NCI-H2081 (cell line): Measurements from ENCODE around the gene TMEM117.
A peak's percentile ranks its signal among the peaks of the same experiment; 100 is the strongest.

Experiments
- DNase-seq, 2 experiments: peaks; one replicate each; lab custom pipeline; 2025; lab: John Stamatoyannopoulos, UW

TMEM117 gene

DNA sequence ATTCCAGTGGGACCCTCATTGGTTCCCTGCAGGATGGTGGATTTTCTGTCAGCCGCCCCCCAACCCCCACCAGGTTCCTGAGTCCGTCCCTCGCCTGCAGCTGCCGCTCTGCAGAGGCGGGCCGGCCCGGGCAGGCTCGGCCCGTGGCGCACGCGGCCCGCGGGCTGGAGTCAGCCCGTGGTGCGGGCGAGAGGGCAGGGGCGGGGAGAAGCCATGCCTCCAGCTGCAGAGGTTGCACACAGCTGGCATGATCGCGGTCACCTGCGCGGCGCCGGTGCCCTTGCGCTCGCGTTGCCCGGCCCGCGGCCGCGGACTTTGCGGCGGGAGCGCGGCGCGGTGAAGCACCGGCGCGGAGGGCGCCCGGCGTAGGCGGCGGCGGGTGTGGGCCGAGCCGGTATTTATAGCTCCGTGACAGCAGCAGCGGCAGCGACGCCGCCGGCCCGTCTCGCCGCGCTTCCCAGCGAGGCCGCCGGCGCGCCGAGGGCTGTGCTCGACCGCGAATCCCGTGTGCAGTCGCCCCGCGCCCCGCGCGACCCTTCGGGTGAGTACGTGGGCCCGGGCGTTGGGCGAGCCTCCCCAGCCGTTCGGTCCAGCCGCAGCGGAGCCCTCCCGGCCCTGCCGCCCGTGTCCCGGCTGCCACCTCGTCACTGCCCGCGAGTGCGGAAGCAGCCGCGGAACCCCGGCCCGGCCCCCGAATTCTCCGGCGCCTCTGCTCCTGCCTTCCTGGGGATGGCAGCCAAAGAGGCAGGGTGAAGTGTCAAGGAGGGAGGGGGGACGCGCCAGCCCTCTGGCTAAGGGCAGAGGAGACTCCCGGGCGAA, at the start of gene TMEM117:
Gene TMEM117, plus strand, starts transcription at position 426 of the 819 bp plus-strand sequence.
- peak; percentile 40 to 68 for DNase-seq

GRCh38 chr12:43786899-43787693, 48.8 kb upstream of the TMEM117 start:
- DNase-seq, result no peak

- DNase-seq, result peak in 1 of 2 experiments; percentile 18
Measured at GRCh38 chr12:43789941-43790340, 45.9 kb upstream of the TMEM117 start.

GRCh38 chr12:43795716-43796280, 40.1 kb upstream of the TMEM117 start:
- DNase-seq, result no peak

DNA sequence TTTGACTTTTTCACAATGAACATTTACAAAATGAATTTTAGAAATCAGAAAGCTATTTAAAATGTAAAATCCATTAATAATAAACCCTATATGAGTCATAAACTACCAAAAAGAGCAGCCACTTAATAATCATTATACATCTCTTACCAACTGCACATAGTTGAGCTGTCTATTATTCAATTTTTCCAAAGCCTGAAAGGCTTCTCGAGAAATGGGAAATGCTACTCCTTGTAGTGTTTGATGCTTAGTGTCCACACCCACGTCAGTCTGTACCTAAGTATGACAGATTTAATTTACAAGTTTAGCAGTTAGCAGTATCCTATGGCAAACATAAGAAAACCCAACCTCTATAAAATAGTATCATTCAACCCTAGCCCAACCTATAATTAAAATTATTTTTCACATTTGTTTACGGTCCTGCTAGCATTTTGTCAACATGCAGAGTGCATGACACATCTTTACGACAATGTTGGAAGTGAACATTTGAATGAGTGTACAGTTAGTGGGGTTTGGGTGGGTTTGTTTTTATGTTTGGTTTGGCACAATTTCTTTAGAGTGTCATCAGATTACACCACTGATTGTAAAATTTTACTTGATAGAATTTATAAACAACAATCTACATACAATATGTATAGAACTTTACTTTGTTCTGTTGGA, 38.2 kb upstream of the TMEM117 start:
- DNase-seq, result no peak

DNA sequence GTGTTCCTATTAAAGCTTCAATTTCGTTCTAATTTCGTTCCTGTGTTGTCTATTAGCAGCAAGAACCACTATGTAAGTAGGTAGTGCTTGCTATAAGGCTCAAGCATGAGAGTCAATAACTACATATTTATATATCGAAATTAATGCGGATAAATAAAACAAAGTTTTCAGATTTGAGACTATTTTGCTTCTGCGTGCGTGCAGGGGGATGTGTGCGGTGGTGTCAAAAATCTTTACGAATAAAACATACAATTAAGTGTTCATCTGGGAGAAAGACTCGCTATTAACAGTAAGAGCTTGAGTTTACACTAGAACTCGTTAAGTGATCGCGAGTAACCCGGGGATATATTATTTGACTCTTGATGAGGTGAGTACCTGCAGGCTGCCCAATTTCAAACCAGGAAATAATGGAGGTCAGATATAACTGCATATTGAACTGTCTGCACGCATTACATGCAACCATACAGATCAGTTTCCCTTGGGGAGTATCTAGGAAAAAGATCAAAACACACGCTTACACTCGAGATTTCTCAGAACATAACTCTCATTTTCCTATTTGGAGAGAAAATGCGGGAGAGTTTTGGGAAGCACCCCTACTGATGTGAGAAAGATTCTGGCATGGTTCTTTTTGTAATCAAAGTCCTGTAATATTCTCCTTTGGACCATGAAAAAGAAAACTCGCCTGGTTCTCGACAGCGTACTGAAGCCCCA, 30.6 kb upstream of the TMEM117 start:
- DNase-seq, result peak in 1 of 2 experiments; percentile 30

DNA sequence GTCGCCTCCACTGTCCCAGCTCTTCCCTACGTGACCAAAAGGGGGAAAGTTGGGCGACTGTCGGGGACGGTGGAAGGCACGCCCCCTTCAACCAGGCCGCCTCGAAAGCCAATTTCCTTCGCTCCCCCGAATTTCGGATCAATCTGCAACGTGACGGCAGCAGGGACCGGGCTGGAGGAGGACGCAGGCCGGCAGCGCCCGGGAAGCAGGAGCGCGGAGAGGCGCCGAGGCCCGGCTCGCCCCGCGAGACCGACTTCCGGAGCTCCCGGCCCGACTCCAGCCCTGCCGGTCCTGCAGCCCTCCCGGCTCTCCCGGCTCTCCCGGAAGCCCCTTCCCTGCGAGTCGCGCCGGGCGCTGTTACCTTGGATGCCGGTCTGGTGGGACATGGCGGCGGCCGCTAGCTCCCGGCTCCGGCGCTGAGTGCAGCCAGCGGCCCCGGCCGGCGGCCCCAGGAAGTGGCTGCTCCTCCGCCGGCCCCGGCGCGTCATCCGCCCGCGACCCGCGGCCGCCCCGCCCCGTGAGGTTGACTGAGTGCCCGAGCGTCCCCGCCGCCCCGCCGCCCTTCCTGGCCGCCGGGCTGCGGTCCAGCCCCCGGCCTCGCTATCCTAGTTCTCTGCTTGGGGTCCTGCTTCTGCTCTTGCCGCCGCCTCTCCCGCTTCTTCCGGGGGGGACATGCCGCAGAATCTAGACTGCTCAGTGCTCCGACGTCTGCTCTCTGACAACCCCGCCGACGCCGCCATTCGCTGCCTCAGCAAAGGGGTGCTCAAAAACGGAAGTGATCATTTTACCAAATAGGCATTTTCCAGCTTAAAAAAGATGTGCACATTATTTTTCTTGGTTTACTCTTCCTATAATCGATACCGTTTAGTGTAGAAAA, 29.8 kb upstream of the TMEM117 start, which contains the start of gene TWF1:
Gene TWF1, minus strand, starts transcription at position 458 of the 877 bp plus-strand sequence. Its CDS starts 72 bp downstream, at position 386.
- DNase-seq, result peak; percentile 76 to 87

GRCh38 chr12:43806737-43807072, 29.2 kb upstream of the TMEM117 start:
- DNase-seq, result no peak

GRCh38 chr12:43807386-43807785, 28.5 kb upstream of the TMEM117 start:
- no peak for DNase-seq

GRCh38 chr12:43812057-43812456, 23.8 kb upstream of the TMEM117 start:
- no peak for DNase-seq

DNA sequence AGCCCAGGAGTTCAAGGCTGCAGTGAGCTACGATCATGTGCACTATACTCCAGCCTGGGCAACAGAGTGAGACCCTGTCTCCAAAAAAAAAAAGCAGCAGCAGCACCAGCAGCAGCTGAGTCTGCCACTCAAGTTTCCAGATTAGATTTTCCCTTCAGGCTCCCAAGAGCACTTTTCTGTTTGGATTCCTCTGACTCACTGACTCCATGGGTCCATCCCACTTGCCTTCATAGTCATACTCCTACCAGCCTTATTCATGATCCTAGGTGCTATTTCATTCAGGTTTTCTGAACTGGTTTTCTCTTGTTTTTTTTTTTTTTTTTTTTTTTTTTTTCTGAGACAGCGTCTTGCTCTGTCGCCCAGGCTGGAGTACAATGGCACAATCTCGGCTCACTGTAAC, 23.0 kb upstream of the TMEM117 start:
- no peak for DNase-seq

- no peak for DNase-seq
Measured at GRCh38 chr12:43815416-43815815, 20.5 kb upstream of the TMEM117 start.

DNA sequence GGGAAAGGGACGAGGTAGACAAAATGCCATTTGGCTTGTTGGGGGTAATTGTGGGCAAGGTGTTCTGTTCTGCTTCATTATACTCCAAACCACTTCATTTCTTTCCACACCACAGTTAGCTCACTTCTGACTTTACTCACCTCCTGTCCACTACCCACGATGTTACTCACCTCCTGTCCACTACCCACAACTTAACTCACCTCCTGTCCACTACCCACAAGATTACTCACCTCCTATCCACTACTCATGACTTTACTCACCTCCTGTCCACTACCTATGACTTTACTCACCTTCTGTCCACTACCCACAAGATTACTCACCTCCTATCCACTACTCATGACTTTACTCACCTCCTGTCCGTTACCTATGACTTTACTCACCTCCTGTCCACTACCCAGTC, 19.7 kb upstream of the TMEM117 start:
- no peak for DNase-seq

- no peak for DNase-seq
Measured at GRCh38 chr12:43824207-43824775, 11.6 kb upstream of the TMEM117 start.

DNA sequence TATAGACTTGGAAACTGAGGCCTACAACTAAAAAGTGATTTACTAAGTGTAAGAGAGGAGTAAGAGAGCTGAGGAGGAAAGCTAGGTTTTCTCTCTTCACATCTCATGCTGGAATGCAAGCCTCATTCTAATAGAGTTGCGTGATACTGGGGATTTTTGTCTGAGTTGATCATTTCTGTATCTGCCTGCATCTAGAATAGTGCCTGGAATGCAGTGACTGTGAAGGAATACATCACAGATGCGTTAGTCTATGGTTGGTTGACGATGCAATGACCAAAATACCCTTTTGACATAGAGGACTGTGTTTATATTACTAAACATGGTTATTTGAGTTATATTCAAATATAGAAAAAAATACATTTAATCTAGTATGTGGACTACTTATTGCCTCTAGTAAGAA, 9.2 kb upstream of the TMEM117 start:
- DNase-seq, result no peak

DNA sequence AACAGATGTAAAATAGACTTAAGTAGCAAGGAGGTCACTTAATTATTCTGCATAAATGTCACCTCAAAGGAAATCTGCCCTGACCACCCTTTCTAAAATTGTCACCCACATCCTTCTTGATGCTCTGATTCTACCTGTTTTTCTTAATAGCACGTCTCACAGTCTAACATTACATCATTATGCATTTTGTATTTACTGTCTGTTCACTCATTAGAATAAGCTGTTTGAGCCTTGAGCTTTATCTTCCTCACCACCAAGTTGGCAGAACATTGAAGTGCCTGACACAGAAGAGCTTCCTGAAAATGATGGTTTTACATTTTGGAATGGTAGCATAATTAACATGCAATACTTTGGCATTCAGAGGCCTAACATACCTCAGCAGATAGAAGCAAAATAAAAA, 8.8 kb upstream of the TMEM117 start:
- DNase-seq, result no peak

GRCh38 chr12:43832463-43833168, 3.3 kb upstream of the TMEM117 start:
- no peak for DNase-seq

DNA sequence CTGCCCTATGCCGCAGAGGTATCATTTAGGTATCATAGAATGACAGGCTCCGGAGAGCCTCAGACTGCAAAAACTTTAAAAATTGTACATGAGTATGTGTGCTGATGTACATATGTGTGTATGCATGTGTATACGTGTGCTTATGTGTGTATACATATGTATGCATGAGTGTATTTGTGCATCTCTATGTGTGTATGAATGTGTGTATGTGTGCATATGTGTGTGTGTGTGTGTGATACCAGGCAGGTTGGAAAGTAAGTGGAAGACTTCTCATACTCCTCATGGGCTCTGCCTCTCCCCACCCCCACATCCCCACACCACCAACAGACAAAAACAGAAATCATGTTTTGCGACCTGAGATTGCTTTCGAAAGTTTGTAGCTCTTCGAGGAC, 621 bp upstream of the TMEM117 start:
- peak in 1 of 2 experiments; percentile 40 for DNase-seq

- DNase-seq, result peak in 1 of 2 experiments; percentile 37
Measured at GRCh38 chr12:43836475-43836989, 651 bp downstream of the TMEM117 start.
